Astrocyte (in vitro differentiated cells and primary cell): ENCODE data around the gene SLC25A22. TPM values are rescaled to one million over a fixed set of nuclear protein-coding genes. Genes with fewer than 3 reads are reported as not detected.
A peak's percentile ranks its signal among the peaks of the same experiment; 100 is the strongest.

Experiments used
- DNase-seq: peaks from one replicate; pipeline ENCODE4 v3.0.0-alpha.2; 2010; ENCODE audit warnings: low read depth
- FAIRE-seq: peaks from 2 replicates; lab custom pipeline; 2011; peaks lifted over from hg19 to GRCh38; lab: Jason Lieb, UNC
- H2AFZ ChIP-seq: 2 replicates; pipeline ENCODE4 v1.6.0; 2012; ENCODE audit warnings: low read depth, low read length, inconsistent platforms
- H3K27ac ChIP-seq: 2 replicates; pipeline ENCODE4 v1.5.1; 2011; ENCODE audit warnings: low read depth, low read length, inconsistent platforms
- H3K27me3 ChIP-seq: 2 replicates; pipeline ENCODE4 v1.6.0; 2011; ENCODE audit warnings: low read length, inconsistent platforms; ENCODE audit not compliant: insufficient read depth
- H3K36me3 ChIP-seq: 2 replicates; pipeline ENCODE4 v1.5.1; 2011; ENCODE audit warnings: low read length, inconsistent platforms; ENCODE audit not compliant: insufficient read depth
- H3K4me1 ChIP-seq: 2 replicates; pipeline ENCODE4 v1.5.1; 2011; ENCODE audit warnings: low read length, inconsistent platforms; ENCODE audit not compliant: insufficient read depth
- H3K4me2 ChIP-seq: 2 replicates; pipeline ENCODE4 v1.6.0; 2012; ENCODE audit warnings: low read length, inconsistent platforms
- H3K4me3 ChIP-seq: 2 replicates; pipeline ENCODE4 v1.5.1; 2011; ENCODE audit warnings: low read depth, mild to moderate bottlenecking, low read length, inconsistent platforms; ENCODE audit not compliant: insufficient read depth
- H3K79me2 ChIP-seq: 2 replicates; pipeline ENCODE4 v1.6.0; 2012; ENCODE audit warnings: mild to moderate bottlenecking, low read length, inconsistent platforms; ENCODE audit not compliant: insufficient read depth
- H3K9ac ChIP-seq: 2 replicates; pipeline ENCODE4 v1.6.0; 2012; ENCODE audit warnings: mild to moderate bottlenecking, low read length, inconsistent platforms
- H3K9me3 ChIP-seq: 2 replicates; pipeline ENCODE4 v1.5.1; 2012; ENCODE audit warnings: low read depth, mild to moderate bottlenecking, low read length, inconsistent platforms; ENCODE audit not compliant: insufficient read depth
- H4K20me1 ChIP-seq: 2 replicates; pipeline ENCODE4 v1.6.0; 2012; ENCODE audit warnings: low read length, inconsistent platforms; ENCODE audit not compliant: insufficient read depth
- H3K27ac Mint-ChIP-seq: one replicate; pipeline ENCODE4 v1.8.0; 2021; ENCODE audit warnings: mild to moderate bottlenecking, mixed read lengths; ENCODE audit not compliant: unreplicated experiment
- H3K27me3 Mint-ChIP-seq: one replicate; pipeline ENCODE4 v1.8.0; 2021; ENCODE audit warnings: low read depth, mixed read lengths; ENCODE audit not compliant: unreplicated experiment
- H3K36me3 Mint-ChIP-seq: one replicate; pipeline ENCODE4 v1.8.0; 2021; ENCODE audit warnings: low read depth, mixed read lengths; ENCODE audit not compliant: unreplicated experiment
- H3K4me1 Mint-ChIP-seq: one replicate; pipeline ENCODE4 v1.8.0; 2021; ENCODE audit warnings: low read depth, mixed read lengths; ENCODE audit not compliant: unreplicated experiment
- H3K4me3 Mint-ChIP-seq: one replicate; pipeline ENCODE4 v1.8.0; 2021; ENCODE audit warnings: mild to moderate bottlenecking, moderate library complexity, mixed read lengths; ENCODE audit not compliant: unreplicated experiment
- H3K9me3 Mint-ChIP-seq: one replicate; pipeline ENCODE4 v1.8.0; 2021; ENCODE audit warnings: mild to moderate bottlenecking, mixed read lengths; ENCODE audit not compliant: unreplicated experiment
- EZH2 ChIP-seq: IDR thresholded peaks from 2 replicates; pipeline ENCODE4 v1.6.1; 2012; ENCODE audit warnings: mild to moderate bottlenecking, low read length, inconsistent platforms; ENCODE audit not compliant: insufficient read depth
- total RNA-seq: library from RNA; stranded (reverse); gene quantifications from 2 replicates; pipeline ENCODE4 v1.2.1, GENCODE V29; 2021
- TF ChIP-seq, protein P1 (sequence below): IDR thresholded peaks from 2 replicates; pipeline ENCODE4 v1.5.1; 2011; ENCODE audit warnings: low read depth, mild to moderate bottlenecking, inconsistent platforms, low read length, moderate library complexity; ENCODE audit not compliant: insufficient read depth

Gene SLC25A22
- total RNA-seq, 1 donor from 2014 or later, result 21.4 TPM

DNA sequence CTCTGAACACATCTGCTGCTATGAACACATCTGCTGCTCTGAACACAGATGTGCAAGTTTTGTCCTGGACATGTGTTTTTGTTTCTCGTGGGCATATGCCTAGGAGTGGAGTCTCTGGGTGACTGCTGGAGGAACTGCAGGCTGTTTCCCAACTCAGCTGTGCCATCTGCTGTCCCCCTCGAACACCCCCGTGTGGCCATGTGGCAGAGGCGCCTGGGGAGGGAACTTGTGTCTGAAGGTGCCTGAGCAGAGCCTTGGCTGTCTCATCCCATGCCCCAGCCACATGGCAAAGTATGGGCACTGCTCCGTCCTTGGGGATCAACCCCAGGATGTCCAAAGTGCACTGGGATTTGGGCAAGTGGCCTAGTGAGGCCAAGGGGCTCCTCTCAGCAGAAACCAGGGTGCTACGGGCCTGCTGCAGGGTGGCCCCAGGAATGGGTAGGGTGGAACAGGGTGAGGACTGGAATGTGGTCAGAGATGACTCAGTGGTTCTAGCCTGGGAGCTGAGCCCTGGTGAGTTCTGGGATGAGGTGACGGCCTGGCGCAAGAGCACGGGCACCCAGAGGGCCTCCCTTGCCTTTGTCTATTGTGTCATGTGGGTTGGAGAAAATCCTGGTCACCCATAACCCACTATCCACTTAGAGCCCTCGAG lies 35.5 kb downstream of the SLC25A22 start:
- Mint-ChIP-seq H3K9me3 (no peaks in the 10 kb centered on the region), H3K4me3 (no peak overlapping the region), H3K4me1 (peaks cover 9% of the 10 kb centered on the region), H3K27ac (peak overlapping the region; percentile 80), H3K36me3 (peaks cover 12% of the 10 kb centered on the region), H3K27me3 (no peaks in the 10 kb centered on the region)
- peaks cover 56% of the 10 kb centered on the region for H4K20me1 ChIP-seq
- H3K4me3 ChIP-seq, result no peak overlapping the region
- H3K4me1 ChIP-seq, result peaks cover 7% of the 10 kb centered on the region
- no peak overlapping the region for H2AFZ ChIP-seq
- TF ChIP-seq, protein P1, sequence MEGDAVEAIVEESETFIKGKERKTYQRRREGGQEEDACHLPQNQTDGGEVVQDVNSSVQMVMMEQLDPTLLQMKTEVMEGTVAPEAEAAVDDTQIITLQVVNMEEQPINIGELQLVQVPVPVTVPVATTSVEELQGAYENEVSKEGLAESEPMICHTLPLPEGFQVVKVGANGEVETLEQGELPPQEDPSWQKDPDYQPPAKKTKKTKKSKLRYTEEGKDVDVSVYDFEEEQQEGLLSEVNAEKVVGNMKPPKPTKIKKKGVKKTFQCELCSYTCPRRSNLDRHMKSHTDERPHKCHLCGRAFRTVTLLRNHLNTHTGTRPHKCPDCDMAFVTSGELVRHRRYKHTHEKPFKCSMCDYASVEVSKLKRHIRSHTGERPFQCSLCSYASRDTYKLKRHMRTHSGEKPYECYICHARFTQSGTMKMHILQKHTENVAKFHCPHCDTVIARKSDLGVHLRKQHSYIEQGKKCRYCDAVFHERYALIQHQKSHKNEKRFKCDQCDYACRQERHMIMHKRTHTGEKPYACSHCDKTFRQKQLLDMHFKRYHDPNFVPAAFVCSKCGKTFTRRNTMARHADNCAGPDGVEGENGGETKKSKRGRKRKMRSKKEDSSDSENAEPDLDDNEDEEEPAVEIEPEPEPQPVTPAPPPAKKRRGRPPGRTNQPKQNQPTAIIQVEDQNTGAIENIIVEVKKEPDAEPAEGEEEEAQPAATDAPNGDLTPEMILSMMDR, result peak; percentile 8
- TF ChIP-seq EZH2, result no peak
- H3K36me3 ChIP-seq, result peaks cover 25% of the 10 kb centered on the region
- no peak overlapping the region for H3K4me2 ChIP-seq
- FAIRE-seq (no peak), DNase-seq (peak; percentile 68)
- H3K9ac ChIP-seq, result no peak overlapping the region
- no peak overlapping the region for H3K27ac ChIP-seq
- H3K9me3 ChIP-seq, result no peaks in the 10 kb centered on the region
- H3K27me3 ChIP-seq, result no peaks in the 10 kb centered on the region
- H3K79me2 ChIP-seq, result peaks cover 2% of the 10 kb centered on the region

DNA sequence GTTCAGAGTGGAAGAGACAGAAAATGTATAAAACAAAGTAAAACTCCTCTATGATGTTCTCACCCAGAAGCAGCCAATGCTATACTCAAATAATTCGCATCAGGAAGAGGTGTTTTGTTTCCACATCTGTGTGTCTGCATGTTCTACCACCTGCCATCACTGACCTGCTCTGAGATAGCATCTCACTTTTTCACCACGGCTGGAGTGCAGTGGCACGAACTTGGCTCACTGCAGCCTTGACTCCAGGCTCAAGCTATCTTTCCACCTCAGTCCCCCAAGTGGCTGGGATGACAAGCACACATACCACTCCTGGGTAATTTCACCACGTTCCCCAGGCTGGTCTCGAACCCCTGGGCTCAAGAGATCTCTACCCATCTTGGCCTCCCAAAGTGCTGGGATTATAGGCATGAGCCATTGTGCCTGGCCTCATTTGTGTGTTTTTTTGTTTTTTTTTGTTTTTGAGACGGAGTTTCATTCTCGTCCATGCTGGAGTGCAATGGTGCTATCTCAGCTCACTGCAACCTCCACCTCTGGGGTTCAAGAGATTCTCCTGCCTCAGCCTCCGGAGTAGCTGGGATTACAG lies 36.5 kb downstream of the SLC25A22 start:
- FAIRE-seq, result no peak
- no peak overlapping the region for H3K4me3 Mint-ChIP-seq

More for the DNA sequence above, 36.5 kb downstream of the SLC25A22 start:
- H3K9ac ChIP-seq, result no peak overlapping the region
- H4K20me1 ChIP-seq, result peaks cover 53% of the 10 kb centered on the region
- H3K36me3 ChIP-seq, result peaks cover 28% of the 10 kb centered on the region
- Mint-ChIP-seq H3K36me3 (peaks cover 11% of the 10 kb centered on the region), H3K9me3 (no peaks in the 10 kb centered on the region), H3K4me1 (peaks cover 6% of the 10 kb centered on the region), H3K27ac (no peak overlapping the region), H3K27me3 (no peaks in the 10 kb centered on the region)
- no peak overlapping the region for H3K27ac ChIP-seq
- H3K4me1 ChIP-seq, result peaks cover 7% of the 10 kb centered on the region
- H2AFZ ChIP-seq, result no peak overlapping the region
- no peak overlapping the region for H3K4me2 ChIP-seq
- no peaks in the 10 kb centered on the region for H3K27me3 ChIP-seq
- no peaks in the 10 kb centered on the region for H3K9me3 ChIP-seq
- no peak for DNase-seq
- H3K79me2 ChIP-seq, result peaks cover 11% of the 10 kb centered on the region
- TF ChIP-seq EZH2, result no peak
- TF ChIP-seq, protein P1, result no peak
- no peak overlapping the region for H3K4me3 ChIP-seq
